DND-41 (cell line): ENCODE data around the gene PLD5.

Experiments
- CTCF ChIP-seq: IDR thresholded peaks from 2 replicates; pipeline ENCODE4 v1.5.1; 2012; ENCODE audit warnings: borderline replicate concordance, low read length, moderate library complexity, mild to moderate bottlenecking; ENCODE audit not compliant: poor library complexity, severe bottlenecking; ENCODE audit errors: extremely low read depth
- EZH2 ChIP-seq: IDR thresholded peaks from 3 replicates; pipeline ENCODE4 v1.6.1; 2012; ENCODE audit warnings: borderline replicate concordance, low read depth, mild to moderate bottlenecking, moderate library complexity, low read length, inconsistent platforms; ENCODE audit not compliant: severe bottlenecking

- no peak for TF ChIP-seq EZH2
- no peak for TF ChIP-seq CTCF
Measured at GRCh38 chr1:242187816-242188215, 336.7 kb downstream of the PLD5 start.
